ENCODE measurements around the gene DPH7.
"Not testable (repeated sequence)": the region's sequence is repeated elsewhere in the genome, so short reads cannot be mapped to it uniquely, and the experiment has no call there.

- TF ChIP-seq POLR2AphosphoS5 (IDR thresholded peaks at IDR 0.05); CTCF (IDR thresholded peaks at IDR 0.05 in 8 of 11, conservative IDR thresholded peaks at IDR 0.05 in 3 of 11); POLR2A (IDR thresholded peaks at IDR 0.05): not testable (repeated sequence)
Observed at GRCh38 chr9:137532891-137533468, 45.7 kb downstream of the DPH7 start.

Data from spleen (tissue), 7 donors.